Thymus (tissue), 11 donors: ENCODE results near the gene MYCBPAP. TPM values are rescaled to one million over a fixed set of nuclear protein-coding genes. Genes with fewer than 3 reads are reported as not detected.

ENCODE experiments used
- DNase-seq, 9 donors: peaks; one replicate each; pipeline ENCODE4 v3.0.0-alpha.2; 2013; ENCODE audit warnings: low spot score in 9 of 9, low read depth in 6 of 9, missing footprints in 1 of 9
- H3K27ac ChIP-seq, 2 donors: one replicate each; pipeline ENCODE4 v1.5.1; 2013; ENCODE audit warnings: control low read depth in 1 of 2, low read depth in 1 of 2, low read length in 1 of 2, mild to moderate bottlenecking in 1 of 2, moderate library complexity in 1 of 2
- H3K27me3 ChIP-seq, 2 donors: one replicate each; pipeline ENCODE4 v1.5.1; 2013; ENCODE audit warnings: low read length in 1 of 2; ENCODE audit not compliant: control insufficient read depth in 2 of 2, insufficient read depth in 1 of 2
- H3K36me3 ChIP-seq, 2 donors: one replicate each; pipeline ENCODE4 v1.5.1; 2013; ENCODE audit warnings: low read length in 1 of 2, mild to moderate bottlenecking in 1 of 2, moderate library complexity in 1 of 2; ENCODE audit not compliant: control insufficient read depth in 2 of 2, insufficient read depth in 2 of 2
- H3K4me1 ChIP-seq, 2 donors: one replicate each; pipeline ENCODE4 v1.5.1; 2013; ENCODE audit warnings: low read length in 2 of 2; ENCODE audit not compliant: control insufficient read depth in 2 of 2, insufficient read depth in 2 of 2
- H3K4me3 ChIP-seq, 2 donors: one replicate each; pipeline ENCODE4 v1.5.1; 2013; ENCODE audit warnings: low read length in 2 of 2, control low read depth in 1 of 2, mild to moderate bottlenecking in 1 of 2
- H3K9me3 ChIP-seq, 2 donors: one replicate each; pipeline ENCODE4 v1.5.1; 2013; ENCODE audit warnings: low read length in 1 of 2, mild to moderate bottlenecking in 1 of 2; ENCODE audit not compliant: control insufficient read depth in 2 of 2, insufficient read depth in 1 of 2
- WGBS: extraction: QIAGEN DNeasy Blood & Tissue Kit; methylation state at CpG from one replicate; pipeline ENCODE4 v1.1.7; 2013; 5-methylcytosine and 5-hydroxymethylcytosine counted together
- polyA plus RNA-seq: library from polyadenylated mRNA; stranded (reverse); fragments of 200-250 nt; gene quantifications from one replicate; pipeline ENCODE4 v1.2.3, GENCODE V29; 2013
- total RNA-seq: library from RNA; stranded (reverse); fragments of 120-200 nt; gene quantifications from one replicate; pipeline ENCODE4 v1.2.4, GENCODE V29; 2013
- donor health status: healthy.

MYCBPAP gene
- total and polyA plus RNA-seq, 2 donors, result 1.2 to 1.5 TPM

DNA sequence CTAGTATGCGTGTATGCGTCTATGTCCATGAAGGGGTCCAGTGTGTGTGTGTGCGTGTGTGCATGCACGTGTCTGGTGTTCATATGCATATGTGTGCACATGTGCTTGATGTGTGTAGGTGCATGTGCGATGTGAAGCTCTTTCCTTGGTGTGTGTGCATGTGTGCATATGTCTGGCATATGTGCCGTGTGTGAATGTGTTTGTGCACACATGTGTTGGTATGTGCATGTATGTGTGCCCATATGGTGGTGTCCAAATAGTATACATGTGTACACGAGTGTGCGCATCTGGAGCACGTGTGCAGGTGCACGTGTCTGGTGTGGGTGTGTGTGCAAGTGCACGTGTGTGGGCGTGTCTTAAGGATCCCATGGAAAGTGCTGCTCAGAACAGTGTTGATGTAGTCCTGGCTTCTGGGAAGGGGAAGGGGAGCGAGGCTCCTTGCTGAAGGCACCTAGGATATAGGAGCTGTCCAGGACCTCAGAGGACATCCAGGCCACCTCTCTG lies 69.3 kb downstream of the MYCBPAP start:
- peaks cover 0 to 15% of the 10 kb centered on the region in 2 donors for H3K27me3 ChIP-seq
- no peak overlapping the region for H3K4me3 ChIP-seq
- no peak for DNase-seq
- WGBS, result 95% methylated on average over 13 of the region's 13 CpGs
- no peaks in the 10 kb centered on the region for H3K9me3 ChIP-seq
- no peak overlapping the region for H3K27ac ChIP-seq
- no peaks in the 10 kb centered on the region for H3K4me1 ChIP-seq
- no peaks in the 10 kb centered on the region for H3K36me3 ChIP-seq

DNA sequence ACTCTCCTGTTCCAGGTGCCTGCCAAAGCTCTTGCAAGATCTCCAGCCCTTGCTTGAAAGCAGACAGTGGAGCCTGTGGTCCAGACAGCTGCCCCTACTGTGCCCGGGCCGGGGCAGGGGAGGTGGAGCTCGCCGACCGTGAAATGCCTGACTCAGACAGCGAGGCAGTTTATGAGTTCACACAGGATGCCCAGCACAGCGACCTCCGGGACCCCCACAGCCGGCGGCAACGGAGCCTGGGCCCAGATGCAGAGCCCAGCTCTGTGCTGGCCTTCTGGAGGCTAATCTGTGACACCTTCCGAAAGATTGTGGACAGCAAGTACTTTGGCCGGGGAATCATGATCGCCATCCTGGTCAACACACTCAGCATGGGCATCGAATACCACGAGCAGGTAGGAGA lies 69.9 kb downstream of the MYCBPAP start:
- peaks cover 0 to 17% of the 10 kb centered on the region in 2 donors for H3K27me3 ChIP-seq
- H3K4me1 ChIP-seq, result no peaks in the 10 kb centered on the region
- no peak overlapping the region for H3K27ac ChIP-seq
- no peaks in the 10 kb centered on the region for H3K9me3 ChIP-seq
- no peak overlapping the region for H3K4me3 ChIP-seq
- no peaks in the 10 kb centered on the region for H3K36me3 ChIP-seq
- 95% methylated on average over 16 of the region's 16 CpGs for WGBS
- no peak for DNase-seq

DNA sequence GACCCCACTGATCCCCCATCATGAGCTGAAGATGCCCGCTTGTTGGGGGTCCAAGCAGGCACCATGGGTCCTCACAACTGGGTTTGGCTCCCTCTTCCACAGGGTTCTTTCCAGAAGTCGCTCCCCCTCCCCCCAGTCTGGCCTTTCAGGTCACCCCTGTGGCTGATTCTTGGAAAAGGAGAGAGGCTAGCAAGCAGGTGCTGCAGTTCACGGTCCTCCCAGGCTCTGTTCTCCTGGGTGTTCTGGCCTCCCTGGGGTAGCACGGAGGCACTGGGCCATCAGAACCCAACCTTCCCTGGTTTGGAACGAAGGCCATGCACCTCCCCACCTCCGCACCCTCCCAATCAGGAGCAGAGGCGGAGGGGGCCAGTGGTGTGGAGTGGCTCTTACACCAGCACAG lies 71.2 kb downstream of the MYCBPAP start:
- Histone ChIP-seq H3K4me1 (no peaks in the 10 kb centered on the region), H3K36me3 (no peaks in the 10 kb centered on the region), H3K27me3 (peaks cover 0 to 21% of the 10 kb centered on the region in 2 donors), H3K27ac (no peak overlapping the region), H3K9me3 (no peaks in the 10 kb centered on the region), H3K4me3 (no peak overlapping the region)
- 94% methylated on average over 7 of the region's 7 CpGs for whole genome bisulfite sequencing
- DNase-seq, result no peak

DNA sequence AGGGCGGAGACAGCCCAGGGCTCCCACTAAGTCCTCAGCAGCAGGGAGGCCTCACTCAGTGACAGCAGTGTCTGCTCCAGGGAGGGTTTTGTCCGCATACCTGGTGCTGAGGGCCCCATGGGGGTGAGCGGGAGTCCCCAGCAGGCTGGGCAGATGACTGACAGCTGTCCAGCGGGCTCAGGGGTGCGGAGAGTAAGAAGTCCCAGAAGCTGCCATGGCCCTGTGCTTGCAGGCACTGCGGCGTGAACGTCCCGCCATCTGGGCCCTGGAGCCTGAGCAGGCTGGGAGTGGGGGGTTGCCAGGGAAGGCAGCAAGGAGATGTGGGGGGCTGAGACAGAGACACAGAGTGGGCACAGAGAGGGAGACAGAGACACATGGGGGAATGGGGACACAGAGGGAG lies 72.4 kb downstream of the MYCBPAP start:
- WGBS, result 97% methylated on average over 9 of the region's 9 CpGs
- no peaks in the 10 kb centered on the region for H3K9me3 ChIP-seq
- peaks cover 0 to 23% of the 10 kb centered on the region in 2 donors for H3K27me3 ChIP-seq
- no peak overlapping the region for H3K27ac ChIP-seq
- no peak for DNase-seq
- H3K4me3 ChIP-seq, result no peak overlapping the region
- no peaks in the 10 kb centered on the region for H3K4me1 ChIP-seq
- no peaks in the 10 kb centered on the region for H3K36me3 ChIP-seq

Other genes starting within 250 kb of the MYCBPAP start
- gene TMEM92, start 234.0 kb upstream of the MYCBPAP start, total RNA-seq, result 0.09 TPM
- 0.09 TPM for gene TMEM92, start 234.0 kb upstream of the MYCBPAP start, polyA plus RNA-seq
- 16.2 TPM for gene XYLT2, start 162.3 kb upstream of the MYCBPAP start, total RNA-seq
- gene XYLT2, start 162.3 kb upstream of the MYCBPAP start, polyA plus RNA-seq, result 19.5 TPM
- 69.2 TPM for gene MRPL27, start 135.3 kb upstream of the MYCBPAP start, total RNA-seq
- gene MRPL27, start 135.3 kb upstream of the MYCBPAP start, polyA plus RNA-seq, result 85.9 TPM
- 7.7 TPM for gene EME1, start 135.2 kb upstream of the MYCBPAP start, total RNA-seq
- 1.4 TPM for gene EME1, start 135.2 kb upstream of the MYCBPAP start, polyA plus RNA-seq
- 38.7 TPM for gene LRRC59, start 110.9 kb upstream of the MYCBPAP start, total RNA-seq
- gene LRRC59, start 110.9 kb upstream of the MYCBPAP start, polyA plus RNA-seq, result 27.8 TPM
- 13.4 TPM for gene ACSF2, start 82.2 kb upstream of the MYCBPAP start, total RNA-seq
- 41.6 TPM for gene ACSF2, start 82.2 kb upstream of the MYCBPAP start, polyA plus RNA-seq
- gene CHAD, start 39.6 kb upstream of the MYCBPAP start, total RNA-seq, result 0.05 TPM
- 0.37 TPM for gene CHAD, start 39.6 kb upstream of the MYCBPAP start, polyA plus RNA-seq
- 18.7 TPM for gene RSAD1, start 29.6 kb upstream of the MYCBPAP start, total RNA-seq
- 36.4 TPM for gene RSAD1, start 29.6 kb upstream of the MYCBPAP start, polyA plus RNA-seq
- 2.2 TPM for gene EPN3, start 24.3 kb downstream of the MYCBPAP start, total RNA-seq
- 5.3 TPM for gene EPN3, start 24.3 kb downstream of the MYCBPAP start, polyA plus RNA-seq
- gene SPATA20, start 38.7 kb downstream of the MYCBPAP start, total RNA-seq, result 8.0 TPM
- 12.4 TPM for gene SPATA20, start 38.7 kb downstream of the MYCBPAP start, polyA plus RNA-seq
- 0.38 TPM for gene CACNA1G, start 52.3 kb downstream of the MYCBPAP start, total RNA-seq
- 0.27 TPM for gene CACNA1G, start 52.3 kb downstream of the MYCBPAP start, polyA plus RNA-seq
- gene ABCC3, start 126.4 kb downstream of the MYCBPAP start, total RNA-seq, result 1.8 TPM
- 3.7 TPM for gene ABCC3, start 126.4 kb downstream of the MYCBPAP start, polyA plus RNA-seq
- 16.6 TPM for gene ANKRD40, start 199.5 kb downstream of the MYCBPAP start, total RNA-seq
- gene ANKRD40, start 199.5 kb downstream of the MYCBPAP start, polyA plus RNA-seq, result 11.9 TPM
- gene LUC7L3, start 211.2 kb downstream of the MYCBPAP start, total RNA-seq, result 145 TPM
- gene LUC7L3, start 211.2 kb downstream of the MYCBPAP start, polyA plus RNA-seq, result 200 TPM